HTR-8/SVneo (cell line): ENCODE results near the gene NDUFS4.
A peak's percentile ranks its signal among the peaks of the same experiment; 100 is the strongest.
"Not testable (repeated sequence)": the region's sequence is repeated elsewhere in the genome, so short reads cannot be mapped to it uniquely, and the experiment has no call there.

Source experiments
- DNase-seq: peaks from one replicate; pipeline ENCODE4 v3.0.0; 2011; ENCODE audit warnings: low spot score, mixed read lengths; ENCODE audit not compliant: insufficient read length
- FAIRE-seq: peaks from 2 replicates; lab custom pipeline; 2011; peaks lifted over from hg19 to GRCh38; lab: Jason Lieb, UNC

NDUFS4 gene

GRCh38 chr5:53560506-53561191, at the start of gene NDUFS4:
Gene NDUFS4, plus strand, starts transcription at chr5:53560639. Its CDS starts 24 bp downstream, at chr5:53560663.
- DNase-seq: peak; percentile 74
- peak; percentile 92 for FAIRE-seq

GRCh38 chr5:53512539-53512938, 47.9 kb upstream of the NDUFS4 start:
- FAIRE-seq (peak; percentile 60), DNase-seq (no peak)

GRCh38 chr5:53515988-53516387, 44.5 kb upstream of the NDUFS4 start:
- DNase-seq (no peak), FAIRE-seq (no peak)

- FAIRE-seq (no peak), DNase-seq (no peak)
These were observed 39.6 kb upstream of the NDUFS4 start for GRCh38 chr5:53520813-53521212.

GRCh38 chr5:53537711-53538110, 22.7 kb upstream of the NDUFS4 start:
- FAIRE-seq: no peak

GRCh38 chr5:53540739-53541138, 19.7 kb upstream of the NDUFS4 start:
- not testable (repeated sequence) for FAIRE-seq, DNase-seq

More at GRCh38 chr5:53537711-53538110, 22.7 kb upstream of the NDUFS4 start:
- DNase-seq: no peak

- FAIRE-seq (no peak), DNase-seq (no peak)
These were observed 18.6 kb upstream of the NDUFS4 start for GRCh38 chr5:53541859-53542258.

- no peak for DNase-seq
- no peak for FAIRE-seq
These were observed 17.5 kb upstream of the NDUFS4 start for GRCh38 chr5:53542926-53543325.

GRCh38 chr5:53543401-53543800, 17.0 kb upstream of the NDUFS4 start:
- DNase-seq (no peak), FAIRE-seq (no peak)

- FAIRE-seq (peak; percentile 4), DNase-seq (no peak)
These were observed 14.7 kb upstream of the NDUFS4 start for GRCh38 chr5:53545744-53546143.

GRCh38 chr5:53547226-53547625, 13.2 kb upstream of the NDUFS4 start:
- FAIRE-seq: no peak

GRCh38 chr5:53548501-53548900, 11.9 kb upstream of the NDUFS4 start:
- FAIRE-seq, DNase-seq: not testable (repeated sequence)

More at GRCh38 chr5:53547226-53547625, 13.2 kb upstream of the NDUFS4 start:
- no peak for DNase-seq

GRCh38 chr5:53549792-53550191, 10.6 kb upstream of the NDUFS4 start:
- FAIRE-seq (peak; percentile 73), DNase-seq (no peak)

- no peak for FAIRE-seq
These were observed 7.9 kb upstream of the NDUFS4 start for GRCh38 chr5:53552561-53552960.

GRCh38 chr5:53554444-53554843, 6.0 kb upstream of the NDUFS4 start:
- DNase-seq: no peak
- no peak for FAIRE-seq

More at GRCh38 chr5:53552561-53552960, 7.9 kb upstream of the NDUFS4 start:
- DNase-seq: no peak

- FAIRE-seq: no peak
- DNase-seq: no peak
These were observed 5.3 kb upstream of the NDUFS4 start for GRCh38 chr5:53555160-53555559.

GRCh38 chr5:53556001-53556400, 4.4 kb upstream of the NDUFS4 start:
- DNase-seq (no peak), FAIRE-seq (no peak)

- DNase-seq (no peak), FAIRE-seq (no peak)
These were observed 3.1 kb upstream of the NDUFS4 start for GRCh38 chr5:53557386-53557785.

GRCh38 chr5:53558966-53559365, 1.5 kb upstream of the NDUFS4 start:
- DNase-seq (no peak), FAIRE-seq (no peak)

- DNase-seq (peak; percentile 10), FAIRE-seq (peak; percentile 13)
These were observed 411 bp upstream of the NDUFS4 start for GRCh38 chr5:53560028-53560427.

- FAIRE-seq (no peak), DNase-seq (no peak)
These were observed 8.0 kb downstream of the NDUFS4 start for GRCh38 chr5:53568401-53568800.

GRCh38 chr5:53568871-53569270, 8.4 kb downstream of the NDUFS4 start:
- DNase-seq (no peak), FAIRE-seq (no peak)
